ENCODE results near the gene SCYL2. TPM values are rescaled to one million over a fixed set of nuclear protein-coding genes. Genes with fewer than 3 reads are reported as not detected.

Gene SCYL2
- polyA plus RNA-seq, 6 donors from 2014 or later: 18.9 to 25.1 (median 21.7) TPM

- Mint-ChIP-seq H3K27me3 (peaks cover 8 to 19% (median 15%) of the 10 kb centered on the region in 3 donors), H3K9me3 (no peaks in the 10 kb centered on the region), H3K27ac (no peak overlapping the region), H3K4me3 (no peak overlapping the region), H3K36me3 (no peaks in the 10 kb centered on the region), H3K4me1 (no peaks in the 10 kb centered on the region)
- DNase-seq (no peak), ATAC-seq (ENCODE audit: low read depth in 2 of 2) (no peak)
Measured at GRCh38 chr12:100375038-100375735, 108.2 kb downstream of the SCYL2 start.

DNA sequence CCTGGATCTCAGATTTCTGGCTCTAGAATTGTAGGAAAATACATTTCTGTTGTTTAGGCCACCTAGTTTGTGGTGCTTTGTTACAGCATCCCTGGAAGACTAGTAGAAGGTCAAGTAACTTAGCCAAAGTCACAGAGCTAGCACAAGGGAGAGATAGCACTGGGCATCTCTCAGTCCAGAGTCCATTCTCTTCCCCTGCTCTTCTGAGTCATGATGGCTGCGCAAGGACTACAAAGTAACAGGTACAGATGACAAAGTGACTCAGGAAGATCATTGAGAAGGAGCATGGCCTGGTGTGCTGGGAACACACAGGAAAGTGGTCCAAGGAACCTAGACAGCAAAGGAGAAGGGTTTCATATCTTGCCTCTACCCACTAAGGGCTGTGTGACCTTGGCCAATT, 109.2 kb downstream of the SCYL2 start:
- Mint-ChIP-seq H3K27ac (no peak overlapping the region), H3K4me3 (no peak overlapping the region), H3K27me3 (peaks cover 8 to 19% (median 15%) of the 10 kb centered on the region in 3 donors), H3K36me3 (no peaks in the 10 kb centered on the region), H3K9me3 (no peaks in the 10 kb centered on the region), H3K4me1 (no peaks in the 10 kb centered on the region)
- ATAC-seq (ENCODE audit: low read depth in 2 of 2) (no peak), DNase-seq (no peak)

GRCh38 chr12:100381379-100381778, 114.4 kb downstream of the SCYL2 start:
- ATAC-seq (ENCODE audit: low read depth in 2 of 2): no peak
- Mint-ChIP-seq H3K27ac (no peak overlapping the region), H3K27me3 (peaks cover 0 to 5% (median 2%) of the 10 kb centered on the region in 3 donors), H3K4me1 (no peaks in the 10 kb centered on the region), H3K36me3 (no peaks in the 10 kb centered on the region), H3K4me3 (peak overlapping the region in 1 of 8 donors; percentile 13), H3K9me3 (no peaks in the 10 kb centered on the region)
- DNase-seq: no peak

DNA sequence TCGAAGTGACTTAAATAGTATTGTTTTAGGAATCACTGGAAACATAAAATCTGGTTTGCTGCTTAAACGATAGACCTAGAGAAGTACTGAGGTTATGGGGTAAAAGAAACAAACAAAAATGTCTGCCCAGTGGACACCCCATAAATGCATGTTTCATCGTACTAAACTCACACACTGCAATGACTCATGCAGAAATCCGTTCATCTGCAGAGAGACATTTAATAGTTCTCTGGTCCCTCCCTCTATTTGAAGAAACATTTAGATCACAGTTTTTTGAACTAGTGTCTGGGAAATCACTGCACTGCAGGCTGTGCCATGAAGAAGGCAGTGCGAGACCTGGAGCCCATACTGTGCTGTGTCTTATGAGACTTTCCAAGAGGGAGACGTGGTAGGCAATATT, 115.4 kb downstream of the SCYL2 start:
- Mint-ChIP-seq H3K27me3 (peaks cover 0 to under 1% (median 0%) of the 10 kb centered on the region in 3 donors), H3K36me3 (no peaks in the 10 kb centered on the region), H3K4me3 (no peak overlapping the region), H3K27ac (no peak overlapping the region), H3K9me3 (no peaks in the 10 kb centered on the region), H3K4me1 (no peaks in the 10 kb centered on the region)
- DNase-seq (no peak), ATAC-seq (ENCODE audit: low read depth in 2 of 2) (no peak)

DNA sequence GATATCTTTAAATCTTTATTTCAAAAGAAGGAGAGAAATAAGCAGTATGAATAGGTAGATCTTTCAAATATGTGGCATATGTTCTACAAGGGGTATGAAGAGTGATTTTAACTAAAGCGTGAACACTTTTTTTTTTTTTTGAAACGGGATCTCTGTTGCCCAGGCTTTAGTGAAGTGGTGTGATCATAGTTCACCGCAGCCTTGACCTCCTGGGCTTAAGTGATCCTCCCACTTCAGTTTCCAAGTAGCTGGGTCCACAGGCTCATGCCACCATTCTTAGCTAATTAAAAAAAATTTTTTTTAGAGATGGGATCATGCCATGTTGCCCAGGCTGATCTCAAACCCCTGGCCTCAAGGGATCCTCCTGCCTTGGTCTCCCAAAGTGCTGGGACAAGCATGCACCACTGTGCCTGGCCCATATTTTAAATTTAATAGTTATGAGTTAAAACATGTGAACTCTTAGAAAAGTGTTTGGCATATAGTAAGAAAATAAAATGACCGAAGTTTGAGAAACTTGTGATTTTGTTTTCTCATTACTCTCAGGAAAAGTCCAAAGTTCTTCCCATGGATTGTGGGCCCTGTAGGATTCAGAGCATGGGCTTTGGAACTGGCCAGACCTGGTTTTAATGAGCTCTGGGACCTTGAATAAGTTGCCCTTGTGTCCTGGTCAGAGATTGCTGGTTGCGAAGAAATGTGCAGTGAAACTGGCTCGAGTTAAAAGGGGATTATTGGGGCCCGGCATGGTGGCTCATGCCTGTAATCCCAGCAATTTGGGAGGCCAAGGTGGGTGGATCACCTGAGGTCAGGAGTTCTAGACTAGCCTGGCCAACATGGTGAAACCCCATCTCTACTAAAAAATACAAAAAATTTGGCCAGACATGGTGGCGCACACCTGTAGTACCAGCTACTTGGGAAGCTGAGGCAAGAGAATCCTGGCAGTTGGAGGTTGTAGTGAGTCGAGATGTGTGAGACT, 116.9 kb downstream of the SCYL2 start:
- H3K36me3 Mint-ChIP-seq: no peaks in the 10 kb centered on the region
- H3K27ac Mint-ChIP-seq: no peak overlapping the region
- H3K27me3 Mint-ChIP-seq: peaks cover 0 to 12% (median 0%) of the 10 kb centered on the region in 3 donors
- no peak overlapping the region for H3K4me3 Mint-ChIP-seq
- ATAC-seq (ENCODE audit: low read depth in 2 of 2) (no peak), DNase-seq (no peak)
- H3K4me1 Mint-ChIP-seq: no peaks in the 10 kb centered on the region
- H3K9me3 Mint-ChIP-seq: no peaks in the 10 kb centered on the region

DNA sequence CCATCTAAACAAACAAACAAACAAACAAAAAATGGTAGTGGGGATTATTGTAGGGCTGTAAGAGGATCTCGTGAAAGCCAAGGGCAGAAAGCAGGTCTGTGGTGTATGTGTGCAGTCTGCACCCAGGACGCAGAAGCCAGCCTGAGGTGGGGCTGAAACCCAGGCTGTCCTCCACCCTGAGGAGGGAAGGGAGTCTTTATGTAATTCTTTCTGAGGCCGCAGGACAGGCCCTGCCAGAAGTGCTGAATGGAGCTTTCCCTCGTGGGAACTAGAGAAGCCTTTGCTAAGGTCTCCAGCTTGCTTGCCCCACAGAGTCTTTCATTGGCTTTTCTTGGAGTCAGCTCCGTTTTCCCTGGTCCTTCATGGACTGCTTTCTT, 117.6 kb downstream of the SCYL2 start:
- Mint-ChIP-seq H3K36me3 (no peaks in the 10 kb centered on the region), H3K9me3 (no peaks in the 10 kb centered on the region), H3K27ac (no peak overlapping the region), H3K27me3 (peaks cover 0 to 12% (median 0%) of the 10 kb centered on the region in 3 donors), H3K4me1 (no peaks in the 10 kb centered on the region), H3K4me3 (no peak overlapping the region)
- no peak for DNase-seq
- ATAC-seq (ENCODE audit: low read depth in 2 of 2): no peak

DNA sequence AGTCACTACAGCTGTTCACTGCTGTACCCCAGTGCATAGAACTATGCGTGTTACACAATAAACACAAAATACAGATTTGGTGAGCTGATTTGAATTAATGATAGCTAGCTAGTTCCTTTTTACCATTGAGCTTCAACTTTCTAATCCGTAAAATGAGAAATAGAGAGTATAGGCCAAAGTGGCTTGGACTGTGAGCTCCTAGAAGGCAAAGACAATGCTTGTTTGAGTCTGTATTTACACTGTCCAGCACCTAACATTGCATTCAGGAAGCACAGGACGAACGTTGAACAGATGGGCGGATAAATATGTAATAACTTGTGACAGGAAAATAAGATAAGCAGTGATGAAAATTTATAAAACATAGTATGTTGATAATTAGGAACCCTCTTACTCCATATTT, 121.4 kb downstream of the SCYL2 start:
- no peak overlapping the region for H3K27ac Mint-ChIP-seq
- no peak overlapping the region for H3K4me3 Mint-ChIP-seq
- H3K4me1 Mint-ChIP-seq: no peaks in the 10 kb centered on the region
- H3K27me3 Mint-ChIP-seq: peaks cover 0 to 12% (median 5%) of the 10 kb centered on the region in 3 donors
- ATAC-seq (ENCODE audit: low read depth in 2 of 2) (no peak), DNase-seq (no peak)
- peaks cover 0 to 3% (median 0%) of the 10 kb centered on the region in 7 donors for H3K9me3 Mint-ChIP-seq
- no peaks in the 10 kb centered on the region for H3K36me3 Mint-ChIP-seq

Other genes with a start within 250 kb of the SCYL2 start
- 10 to 100 TPM; 19.9 to 34.6 (median 25.0) TPM for gene BLTP3B, start 124.3 kb upstream of the SCYL2 start, polyA plus RNA-seq (ENCODE audit: low read depth in 6 of 6)
- 10 to 100 TPM; 29.3 to 40.0 (median 34.9) TPM for gene ACTR6, start 66.4 kb upstream of the SCYL2 start, polyA plus RNA-seq (ENCODE audit: low read depth in 6 of 6)
- gene DEPDC4, start 98 bp upstream of the SCYL2 start, polyA plus RNA-seq (ENCODE audit: low read depth in 6 of 6): 1 to 10 TPM in 3 of 6 donors, under 1 TPM in 1, not detected in 2; 0.62 to 2.0 (median 1.2) TPM
- not detected for gene SLC17A8, start 89.9 kb downstream of the SCYL2 start, polyA plus RNA-seq (ENCODE audit: low read depth in 6 of 6)
- not detected for gene NR1H4, start 206.7 kb downstream of the SCYL2 start, polyA plus RNA-seq (ENCODE audit: low read depth in 6 of 6)